Measurements from ENCODE around the gene GTF3C4. TPM values are rescaled to one million over a fixed set of nuclear protein-coding genes. Genes with fewer than 3 reads are reported as not detected.
"Not testable (repeated sequence)": the region's sequence is repeated elsewhere in the genome, so short reads cannot be mapped to it uniquely, and the experiment has no call there.

GTF3C4 gene
- total and polyA plus RNA-seq, 5 experiments from 2014 or later, result 3.1 to 12.8 (median 3.5) TPM

DNA sequence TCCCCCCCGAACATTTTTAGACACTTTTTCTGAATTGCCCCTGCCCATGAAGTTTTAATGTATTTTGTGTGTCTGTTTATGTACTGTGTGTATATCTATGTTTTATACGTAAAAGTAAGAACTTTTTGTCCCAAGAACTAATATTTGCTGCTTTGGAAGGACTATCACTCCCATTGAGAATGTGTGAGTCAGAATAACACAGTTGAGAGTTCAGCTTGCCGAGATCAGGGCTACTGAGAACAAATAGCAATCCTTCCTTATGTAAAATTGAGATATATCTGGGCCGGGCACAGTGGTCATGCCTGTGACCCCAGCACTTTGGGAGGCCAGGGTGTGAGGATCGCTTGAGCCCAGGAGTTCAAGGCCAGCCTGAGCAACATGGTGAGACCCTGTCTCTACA, 11.3 kb downstream of the GTF3C4 start:
- ATAC-seq (no peak), DNase-seq (no peak)
- no peak overlapping the region for H3K27ac Mint-ChIP-seq
- POLR2A ChIA-PET, result no interaction called here
- peaks cover 0 to 80% (median 37%) of the 10 kb centered on the region in 3 donors for H3K36me3 Mint-ChIP-seq
- H3K9me3 Mint-ChIP-seq, result no peaks in the 10 kb centered on the region
- H3K4me1 Mint-ChIP-seq, result peaks cover 6 to 24% (median 16%) of the 10 kb centered on the region in 4 donors
- H3K27me3 Mint-ChIP-seq, result no peaks in the 10 kb centered on the region
- no peak overlapping the region for H3K4me3 Mint-ChIP-seq

DNA sequence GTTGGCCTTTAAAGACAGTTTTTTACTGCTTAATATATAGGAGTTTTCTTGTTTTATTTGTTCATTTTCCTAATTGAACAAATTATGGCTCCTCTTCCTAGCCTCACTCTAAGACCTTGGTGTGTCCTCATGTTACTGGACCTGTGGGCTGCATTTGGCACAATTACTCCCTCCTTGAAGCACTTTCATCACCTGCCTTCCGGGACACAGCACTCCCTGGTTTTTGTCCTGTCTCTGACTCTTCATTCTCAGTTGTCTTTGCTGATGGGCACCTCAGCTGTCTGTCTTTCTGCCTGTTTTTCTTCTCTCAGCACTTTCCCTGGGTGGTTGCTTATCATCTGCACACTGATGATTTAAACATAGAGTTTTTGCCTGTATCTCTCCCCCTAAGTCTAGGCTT, 13.6 kb downstream of the GTF3C4 start:
- H3K4me1 Mint-ChIP-seq, result peaks cover 4 to 18% (median 9%) of the 10 kb centered on the region in 4 donors
- H3K9me3 Mint-ChIP-seq, result no peaks in the 10 kb centered on the region
- peaks cover 5 to 86% (median 49%) of the 10 kb centered on the region in 3 donors for H3K36me3 Mint-ChIP-seq
- H3K27me3 Mint-ChIP-seq, result no peaks in the 10 kb centered on the region
- H3K27ac Mint-ChIP-seq, result no peak overlapping the region
- ATAC-seq, result no peak
- DNase-seq, result no peak
- H3K4me3 Mint-ChIP-seq, result no peak overlapping the region
- POLR2A ChIA-PET, result no interaction called here

GRCh38 chr9:132690696-132691095, 20.4 kb downstream of the GTF3C4 start:
- DNase-seq (no peak), ATAC-seq (no peak)
- peaks cover 10 to 68% (median 49%) of the 10 kb centered on the region in 3 donors for H3K36me3 Mint-ChIP-seq
- H3K4me3 Mint-ChIP-seq, result no peak overlapping the region
- peaks cover 0 to 4% (median under 1%) of the 10 kb centered on the region in 4 donors for H3K4me1 Mint-ChIP-seq
- peaks cover 0 to 7% (median under 1%) of the 10 kb centered on the region in 9 donors for H3K9me3 Mint-ChIP-seq
- POLR2A ChIA-PET, result no interaction called here
- H3K27me3 Mint-ChIP-seq, result no peaks in the 10 kb centered on the region
- no peak overlapping the region for H3K27ac Mint-ChIP-seq

- POLR2A ChIA-PET, result no interaction called here
These were observed 23.9 kb downstream of the GTF3C4 start for GRCh38 chr9:132694144-132694543.

GRCh38 chr9:132697230-132697629, 27.0 kb downstream of the GTF3C4 start:
- no peak for ATAC-seq
- Mint-ChIP-seq H3K36me3 (peaks cover 7 to 27% (median 11%) of the 10 kb centered on the region in 3 donors), H3K4me3 (no peak overlapping the region), H3K27ac (no peak overlapping the region), H3K9me3 (peaks cover 8 to 38% (median 29%) of the 10 kb centered on the region in 9 donors), H3K27me3 (peaks cover 0 to 7% (median 3%) of the 10 kb centered on the region in 5 donors), H3K4me1 (peaks cover 0 to 4% (median under 1%) of the 10 kb centered on the region in 4 donors)
- no peak for DNase-seq
- POLR2A ChIA-PET, result no interaction called here

More at GRCh38 chr9:132694144-132694543, 23.9 kb downstream of the GTF3C4 start:
- Mint-ChIP-seq H3K27me3 (peaks cover 0 to 4% (median 2%) of the 10 kb centered on the region in 5 donors), H3K27ac (no peak overlapping the region), H3K4me3 (no peak overlapping the region), H3K9me3 (peaks cover 8 to 38% (median 29%) of the 10 kb centered on the region in 9 donors), H3K36me3 (peaks cover 27 to 36% (median 31%) of the 10 kb centered on the region in 3 donors), H3K4me1 (peaks cover 0 to 4% (median under 1%) of the 10 kb centered on the region in 4 donors)
- ATAC-seq (peak; percentile 70 to 86), DNase-seq (peak in 4 of 10 donors; percentile 5 to 29 (median 12))

DNA sequence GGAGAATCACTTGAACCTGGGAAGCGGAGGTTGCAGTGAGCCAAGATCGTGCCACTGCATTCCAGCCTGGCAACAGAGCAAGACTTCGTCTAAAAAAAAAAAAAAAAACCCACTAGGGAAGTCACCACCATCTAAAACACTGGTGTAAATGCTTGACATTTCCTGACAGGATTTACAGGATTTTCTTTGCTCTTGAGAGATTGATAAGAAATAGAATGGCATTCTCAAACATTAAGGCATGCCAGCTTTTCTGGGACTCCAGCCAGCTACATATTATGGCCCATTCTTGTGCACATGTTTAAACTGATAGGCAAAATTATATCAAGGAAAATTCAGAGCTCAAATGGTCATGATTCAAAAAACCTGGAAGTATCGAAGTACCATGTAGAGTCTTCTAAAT, 28.7 kb downstream of the GTF3C4 start:
- ATAC-seq (no peak), DNase-seq (no peak)
- H3K36me3 Mint-ChIP-seq, result peaks cover 0 to 27% (median 4%) of the 10 kb centered on the region in 3 donors
- no peak overlapping the region for H3K4me3 Mint-ChIP-seq
- H3K27me3 Mint-ChIP-seq, result peaks cover 0 to 9% (median 4%) of the 10 kb centered on the region in 5 donors
- peaks cover 0 to 4% (median under 1%) of the 10 kb centered on the region in 4 donors for H3K4me1 Mint-ChIP-seq
- H3K9me3 Mint-ChIP-seq, result peaks cover 7 to 38% (median 29%) of the 10 kb centered on the region in 9 donors
- H3K27ac Mint-ChIP-seq, result no peak overlapping the region
- POLR2A ChIA-PET, result no interaction called here

GRCh38 chr9:132699956-132700355, 29.7 kb downstream of the GTF3C4 start:
- POLR2A ChIA-PET, result no interaction called here
- ATAC-seq, result no peak

DNA sequence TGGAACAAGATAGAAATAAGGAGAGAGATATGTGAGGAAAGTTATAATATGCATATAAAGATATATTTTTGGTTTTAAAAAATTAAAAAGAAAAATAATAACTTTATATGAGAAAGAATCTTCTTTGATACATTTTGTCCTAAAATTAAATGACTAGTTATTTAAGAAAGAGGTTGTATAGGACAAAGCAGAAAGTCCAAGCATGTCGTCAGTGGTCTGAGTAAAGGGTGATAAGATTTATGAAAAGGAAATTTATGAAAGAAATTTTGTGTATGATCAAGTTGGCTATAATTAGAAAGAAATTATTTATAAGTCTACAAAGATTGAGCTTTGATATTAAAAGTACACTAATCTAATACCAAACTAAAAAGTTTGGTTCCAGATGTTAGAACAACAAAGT, 32.0 kb downstream of the GTF3C4 start:
- Mint-ChIP-seq H3K27ac (no peak overlapping the region), H3K36me3 (peaks cover 0 to 15% (median 4%) of the 10 kb centered on the region in 3 donors), H3K27me3 (peaks cover 6 to 21% (median 15%) of the 10 kb centered on the region in 5 donors), H3K9me3 (peaks cover 3 to 18% (median 15%) of the 10 kb centered on the region in 9 donors), H3K4me1 (no peaks in the 10 kb centered on the region), H3K4me3 (no peak overlapping the region)
- DNase-seq (no peak), ATAC-seq (no peak)
- POLR2A ChIA-PET, result no interaction called here

More at GRCh38 chr9:132699956-132700355, 29.7 kb downstream of the GTF3C4 start:
- H3K4me3 Mint-ChIP-seq, result no peak overlapping the region
- H3K36me3 Mint-ChIP-seq, result peaks cover 0 to 27% (median 4%) of the 10 kb centered on the region in 3 donors
- no peak for DNase-seq
- no peak overlapping the region for H3K27ac Mint-ChIP-seq
- peaks cover 0 to 13% (median 5%) of the 10 kb centered on the region in 5 donors for H3K27me3 Mint-ChIP-seq
- peaks cover 7 to 36% (median 29%) of the 10 kb centered on the region in 9 donors for H3K9me3 Mint-ChIP-seq
- no peaks in the 10 kb centered on the region for H3K4me1 Mint-ChIP-seq

- ATAC-seq (no peak), DNase-seq (no peak)
- peaks cover 0 to 4% (median 0%) of the 10 kb centered on the region in 3 donors for H3K36me3 Mint-ChIP-seq
- POLR2A ChIA-PET, result interaction anchor here (0.6 kb wide), 1 partner anchor 269 kb away, joined by 3 read pairs; no protein-coding TSS in a partner anchor
- peaks cover 0 to 7% (median 5%) of the 10 kb centered on the region in 9 donors for H3K9me3 Mint-ChIP-seq
- H3K27me3 Mint-ChIP-seq, result peaks cover 6 to 21% (median 14%) of the 10 kb centered on the region in 5 donors
- no peak overlapping the region for H3K27ac Mint-ChIP-seq
- no peak overlapping the region for H3K4me3 Mint-ChIP-seq
- no peaks in the 10 kb centered on the region for H3K4me1 Mint-ChIP-seq
These were observed 33.1 kb downstream of the GTF3C4 start for GRCh38 chr9:132703336-132703735.

- Mint-ChIP-seq H3K27me3 (peaks cover 3 to 21% (median 8%) of the 10 kb centered on the region in 5 donors), H3K27ac (no peak overlapping the region), H3K4me3 (no peak overlapping the region), H3K4me1 (no peaks in the 10 kb centered on the region), H3K36me3 (no peaks in the 10 kb centered on the region), H3K9me3 (no peaks in the 10 kb centered on the region)
- POLR2A ChIA-PET, result no interaction called here
- DNase-seq, result no peak
- no peak for ATAC-seq
These were observed 38.0 kb downstream of the GTF3C4 start for GRCh38 chr9:132708239-132708638.

DNA sequence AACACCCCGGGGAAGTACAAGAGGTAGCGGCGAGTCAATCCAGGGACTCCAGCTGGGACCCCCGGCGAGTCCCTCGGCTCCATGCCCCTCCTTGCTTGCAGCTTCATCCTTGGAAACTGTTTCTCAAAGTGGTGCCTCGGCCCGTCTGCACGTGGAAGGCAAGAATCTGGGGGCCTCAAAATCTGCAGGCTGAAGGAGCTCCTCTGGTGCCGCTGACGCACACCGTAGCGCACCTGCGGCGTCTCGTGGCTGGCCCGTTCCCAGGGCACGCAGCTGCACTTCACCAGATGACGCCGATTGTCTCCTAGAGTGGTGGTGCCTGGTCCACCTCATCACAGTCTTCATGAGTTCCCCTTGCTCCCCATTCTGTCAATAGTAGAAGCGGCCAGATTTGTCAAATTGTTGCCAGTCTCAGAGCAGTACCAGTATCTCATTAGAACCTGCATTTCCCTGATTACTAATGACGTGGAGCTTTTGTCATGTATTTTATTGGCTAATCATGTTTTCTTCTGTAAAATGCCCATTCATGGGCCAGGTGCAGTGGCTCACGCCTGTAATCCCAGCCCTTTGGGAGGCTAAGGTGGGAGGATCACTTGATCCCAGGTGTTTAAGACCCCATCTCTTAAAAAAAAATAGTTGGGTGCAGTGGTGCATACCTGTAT, 38.6 kb downstream of the GTF3C4 start:
- H3K4me3 Mint-ChIP-seq, result no peak overlapping the region
- no peak for DNase-seq
- H3K36me3 Mint-ChIP-seq, result no peaks in the 10 kb centered on the region
- no peaks in the 10 kb centered on the region for H3K9me3 Mint-ChIP-seq
- no peak overlapping the region for H3K27ac Mint-ChIP-seq
- POLR2A ChIA-PET, result no interaction called here
- no peaks in the 10 kb centered on the region for H3K4me1 Mint-ChIP-seq
- peaks cover 7 to 26% (median 10%) of the 10 kb centered on the region in 5 donors for H3K27me3 Mint-ChIP-seq
- no peak for ATAC-seq

- DNase-seq (no peak), ATAC-seq (no peak)
- POLR2A ChIA-PET, result no interaction called here
- H3K4me3 Mint-ChIP-seq, result no peak overlapping the region
- H3K27ac Mint-ChIP-seq, result no peak overlapping the region
- H3K27me3 Mint-ChIP-seq, result peaks cover 7 to 25% (median 10%) of the 10 kb centered on the region in 5 donors
- no peaks in the 10 kb centered on the region for H3K4me1 Mint-ChIP-seq
- H3K9me3 Mint-ChIP-seq, result no peaks in the 10 kb centered on the region
- no peaks in the 10 kb centered on the region for H3K36me3 Mint-ChIP-seq
These were observed 40.1 kb downstream of the GTF3C4 start for GRCh38 chr9:132710333-132710732.

DNA sequence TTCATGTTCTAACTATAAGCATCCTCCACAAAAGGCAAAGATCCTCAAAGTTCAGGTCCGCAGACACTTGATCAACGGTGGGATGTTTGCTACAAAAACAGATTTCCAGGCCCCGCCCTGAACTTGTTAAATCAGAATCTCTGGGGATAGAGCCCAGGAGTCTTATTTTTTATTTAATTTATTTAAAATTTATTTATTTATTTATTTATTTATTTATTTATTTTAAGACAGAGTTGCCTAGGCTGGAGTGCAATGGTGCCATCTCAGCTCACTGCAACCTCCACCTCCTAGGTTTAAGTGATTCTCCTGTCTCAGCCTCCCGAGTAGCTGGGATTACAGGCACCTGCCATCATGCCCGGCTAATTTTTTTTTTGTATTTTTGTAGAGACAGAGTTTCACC, 40.9 kb downstream of the GTF3C4 start:
- H3K9me3 Mint-ChIP-seq, ATAC-seq, H3K4me1 Mint-ChIP-seq, H3K4me3 Mint-ChIP-seq, DNase-seq, POLR2A ChIA-PET, H3K27ac Mint-ChIP-seq, H3K36me3 Mint-ChIP-seq: not testable (repeated sequence)
- H3K27me3 Mint-ChIP-seq, result peaks cover 7 to 18% (median 10%) of the 10 kb centered on the region in 5 donors
